Effector CD8-positive, alpha-beta T cell (primary cell): Measurements from ENCODE around the gene COMMD10.

Experiments
- DNase-seq: peaks from one replicate; lab custom pipeline; 2025; lab: John Stamatoyannopoulos, UW

The COMMD10 gene

DNA sequence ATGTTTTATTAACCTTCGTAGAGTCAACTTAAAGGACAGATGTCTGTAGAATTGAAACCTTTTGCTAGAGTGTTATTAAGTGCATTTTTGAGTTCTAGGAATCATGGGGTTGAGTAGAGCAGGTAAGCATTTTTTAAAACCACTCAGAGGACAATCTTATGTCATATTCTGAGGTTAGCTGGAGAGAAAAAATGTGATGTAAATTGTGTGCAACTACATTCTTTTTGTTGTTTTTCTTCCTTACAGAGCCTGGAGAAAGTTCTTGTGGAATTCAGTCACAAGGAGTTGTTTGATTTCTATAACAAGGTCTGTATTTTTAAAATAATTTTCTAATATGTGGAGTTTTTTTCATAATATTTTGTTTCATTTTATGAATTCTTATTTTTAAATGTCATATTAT is 206.4 kb downstream of the COMMD10 start:
- DNase-seq = no peak

DNA sequence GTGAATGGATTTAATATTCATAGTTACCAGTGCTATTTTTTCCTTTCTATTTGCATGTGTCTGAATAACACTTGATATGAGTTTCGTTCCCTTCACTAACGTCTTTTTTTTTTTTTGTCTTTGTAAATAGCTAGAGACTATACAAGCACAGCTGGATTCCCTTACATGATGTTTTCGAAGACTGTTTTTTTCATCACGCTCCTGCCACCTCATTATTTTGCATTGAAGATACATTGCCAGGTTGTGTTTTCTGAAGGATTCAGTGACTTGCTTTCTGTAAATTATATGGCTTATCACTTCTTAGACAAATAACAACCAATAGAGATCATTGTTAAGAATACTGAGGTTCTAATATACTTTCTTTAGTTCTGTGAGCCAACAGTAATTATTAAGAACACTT is 207.5 kb downstream of the COMMD10 start:
- DNase-seq = no peak

DNA sequence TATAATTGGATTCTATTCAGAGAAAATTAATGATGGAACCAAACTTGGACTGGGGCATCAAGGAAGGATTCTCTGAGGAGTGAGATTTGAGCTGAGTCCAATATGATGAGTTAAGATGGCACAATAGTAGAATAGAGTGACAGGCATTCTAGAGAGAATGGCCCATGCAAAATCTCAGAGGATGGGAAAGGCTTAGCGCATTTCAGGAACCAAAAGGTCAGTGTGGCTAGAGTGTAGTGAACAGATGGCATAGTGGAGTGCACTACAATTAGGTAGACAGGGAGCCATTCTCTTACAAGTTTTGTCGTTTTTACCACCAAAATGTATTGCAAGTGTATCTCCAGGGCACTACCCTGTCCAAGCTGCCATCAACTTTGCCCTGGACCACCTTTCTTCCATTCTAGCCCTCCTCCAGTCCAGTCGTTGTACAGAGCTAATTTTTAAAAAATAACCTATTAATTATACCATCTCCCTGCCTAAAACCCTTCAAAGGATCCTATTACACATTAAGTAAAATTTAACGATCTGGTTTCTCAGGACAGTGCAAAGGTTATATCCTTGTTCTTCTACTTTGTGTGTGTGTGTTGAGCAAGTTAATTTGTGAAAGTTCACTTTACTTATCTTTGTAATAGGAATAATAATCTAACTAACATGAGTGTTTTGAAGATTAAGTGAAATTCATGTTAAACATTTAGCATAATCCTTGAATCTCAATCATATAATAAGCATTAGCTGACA is 211.7 kb downstream of the COMMD10 start:
- no peak for DNase-seq

- no peak for DNase-seq
Measured at GRCh38 chr5:116297296-116297814, 212.5 kb downstream of the COMMD10 start.

GRCh38 chr5:116299746-116300640 is 215.2 kb downstream of the COMMD10 start:
- DNase-seq = no peak

- no peak for DNase-seq
Measured at GRCh38 chr5:116301110-116301509, 216.3 kb downstream of the COMMD10 start.

GRCh38 chr5:116303340-116303739 is 218.5 kb downstream of the COMMD10 start:
- DNase-seq = no peak

- DNase-seq = no peak
Measured at GRCh38 chr5:116303810-116304209, 219.0 kb downstream of the COMMD10 start.

DNA sequence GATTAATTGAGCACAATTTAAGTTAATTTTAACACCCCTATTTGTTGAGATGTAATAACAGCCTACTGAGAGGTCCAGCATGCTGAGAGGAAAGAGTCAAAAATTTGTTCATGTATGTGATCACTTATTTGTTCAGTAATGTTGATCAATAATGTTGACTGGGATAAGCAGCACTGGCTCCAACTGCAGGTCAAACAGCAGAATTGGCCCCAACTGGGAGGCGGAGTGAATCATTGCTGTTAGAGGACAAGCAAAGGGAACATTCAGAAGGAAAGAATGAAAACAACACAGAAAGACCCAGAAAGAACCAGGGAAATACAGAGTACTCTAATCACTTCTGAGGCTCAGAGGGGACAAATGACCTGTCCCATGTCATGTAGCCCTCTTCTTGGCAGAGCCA is 221.1 kb downstream of the COMMD10 start:
- no peak for DNase-seq

DNA sequence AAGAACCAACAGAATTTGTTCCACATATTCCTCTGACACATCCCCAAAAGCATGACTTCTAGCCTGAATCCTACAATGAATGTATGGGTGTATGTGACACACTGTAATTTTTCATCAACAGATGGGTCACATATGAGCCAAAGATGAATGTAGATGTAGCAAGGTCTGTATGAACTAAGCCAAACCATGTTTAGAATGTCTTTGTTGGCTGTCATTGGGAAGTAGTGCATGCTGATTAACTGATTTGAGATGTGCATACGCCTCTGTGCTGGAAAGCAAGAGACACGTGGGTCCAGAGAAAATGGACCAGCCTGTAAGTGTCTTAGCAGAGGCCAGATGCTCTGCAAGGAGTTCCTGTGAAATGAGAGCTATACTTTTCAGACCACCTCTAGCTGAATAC is 222.0 kb downstream of the COMMD10 start:
- no peak for DNase-seq

DNA sequence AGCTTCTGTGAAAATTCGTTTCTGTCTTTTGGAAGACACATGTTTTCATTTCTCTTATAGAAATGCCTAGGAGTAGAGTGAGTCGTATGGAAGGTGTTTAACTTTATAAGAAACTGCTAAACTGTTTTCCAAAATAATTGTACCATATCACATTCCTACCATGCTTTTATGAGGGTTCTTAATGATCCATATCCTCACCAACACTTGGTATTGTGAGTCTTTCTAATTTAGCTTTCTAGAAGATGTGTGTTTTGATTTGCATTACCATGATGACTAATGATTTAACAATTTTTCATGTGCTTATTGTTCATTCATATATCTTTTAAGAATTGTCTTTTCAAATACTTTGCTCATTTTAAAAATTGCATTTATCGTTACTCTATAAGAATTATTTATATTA is 223.6 kb downstream of the COMMD10 start:
- DNase-seq = no peak

GRCh38 chr5:116313366-116313765 is 228.5 kb downstream of the COMMD10 start:
- DNase-seq = no peak

DNA sequence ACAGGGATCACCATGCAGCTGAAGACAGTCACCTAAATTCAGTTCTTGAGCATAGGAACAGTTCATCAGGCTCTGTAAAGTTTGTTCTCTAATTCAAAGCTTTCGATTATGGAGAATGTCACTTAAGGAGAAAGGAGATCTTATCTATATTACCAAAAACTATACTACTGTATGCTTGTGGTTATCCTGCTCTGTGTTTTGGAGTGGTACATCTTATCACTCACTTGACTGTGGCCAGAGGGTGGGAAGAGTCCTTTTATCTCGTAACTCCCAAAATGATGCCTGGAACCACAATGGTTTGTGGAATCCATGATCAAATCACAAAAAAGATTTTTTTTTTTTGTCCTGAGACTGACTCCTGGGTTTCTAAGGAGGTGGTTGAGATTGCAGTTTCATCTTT is 230.7 kb downstream of the COMMD10 start:
- DNase-seq = no peak

GRCh38 chr5:116318091-116318854 is 233.4 kb downstream of the COMMD10 start:
- DNase-seq = no peak

GRCh38 chr5:116320486-116320885 is 235.7 kb downstream of the COMMD10 start:
- no peak for DNase-seq

DNA sequence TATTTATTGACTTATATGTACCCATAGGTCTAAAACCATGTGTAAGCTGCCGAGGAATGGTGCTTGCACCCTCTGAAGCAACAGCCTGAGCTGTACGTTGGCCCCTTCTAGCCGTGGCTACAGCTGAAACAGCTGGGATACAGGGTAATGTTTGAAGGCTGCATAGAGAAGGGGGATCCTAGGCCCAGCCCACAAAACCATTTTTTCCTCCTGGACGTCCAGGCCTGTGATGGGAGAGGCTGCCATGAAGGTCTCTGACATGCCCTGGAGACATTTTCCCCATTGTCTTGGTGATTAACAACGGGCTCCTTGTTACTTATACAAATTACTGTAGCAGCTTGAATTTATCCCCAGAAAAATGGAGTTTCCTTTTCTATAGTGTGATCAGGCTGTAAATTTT is 244.7 kb downstream of the COMMD10 start:
- DNase-seq = no peak

DNA sequence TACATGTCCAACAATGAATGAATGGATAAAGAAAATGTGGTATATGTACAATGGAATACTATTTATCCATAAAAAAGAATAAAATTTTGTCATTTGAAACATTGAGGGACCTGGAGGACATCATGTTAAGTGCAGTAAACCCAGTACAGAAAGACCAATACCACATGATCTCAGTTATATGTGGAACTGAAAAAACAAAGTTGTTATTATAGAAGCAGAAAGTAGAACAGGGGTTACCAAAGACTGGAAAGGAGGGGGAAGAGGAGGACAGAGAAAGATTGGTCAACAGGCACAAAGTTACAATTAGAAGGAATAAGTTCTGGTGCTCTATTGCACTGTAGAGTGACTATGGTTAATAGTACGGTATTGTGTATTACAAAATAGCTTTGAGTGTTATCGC is 256.0 kb downstream of the COMMD10 start:
- DNase-seq = no peak
